GM21515 (cell line): ENCODE measurements around the gene ESPL1.

ENCODE experiments used
- ATAC-seq: cut with Tn5 transposase; IDR thresholded peaks from one replicate; pipeline ENCODE4 v1.9.1; 2021; ENCODE audit not compliant: unreplicated experiment

The ESPL1 gene

GRCh38 chr12:53333845-53334244 is 65.7 kb downstream of the ESPL1 start:
- no peak for ATAC-seq

- no peak for ATAC-seq
These were observed 66.7 kb downstream of the ESPL1 start for GRCh38 chr12:53334822-53335221.

GRCh38 chr12:53336181-53336681 is 68.1 kb downstream of the ESPL1 start, which contains the start of gene SP7:
TSS of gene SP7 (minus strand) at chr12:53336354. CDS start at chr12:53335646, 708 bp downstream.
- no peak for ATAC-seq

GRCh38 chr12:53338017-53338416 is 69.9 kb downstream of the ESPL1 start:
- no peak for ATAC-seq

- no peak for ATAC-seq
These were observed 70.8 kb downstream of the ESPL1 start for GRCh38 chr12:53338916-53339315.

GRCh38 chr12:53340398-53340797 is 72.3 kb downstream of the ESPL1 start:
- ATAC-seq: no peak
